GM19324 (cell line): ENCODE data around the gene CHML.

Source experiments
- ATAC-seq: cut with Tn5 transposase; IDR thresholded peaks from one replicate; pipeline ENCODE4 v1.9.1; 2021; ENCODE audit warnings: mild to moderate bottlenecking, moderate library complexity; ENCODE audit not compliant: unreplicated experiment, low FRiP score

Gene CHML

DNA sequence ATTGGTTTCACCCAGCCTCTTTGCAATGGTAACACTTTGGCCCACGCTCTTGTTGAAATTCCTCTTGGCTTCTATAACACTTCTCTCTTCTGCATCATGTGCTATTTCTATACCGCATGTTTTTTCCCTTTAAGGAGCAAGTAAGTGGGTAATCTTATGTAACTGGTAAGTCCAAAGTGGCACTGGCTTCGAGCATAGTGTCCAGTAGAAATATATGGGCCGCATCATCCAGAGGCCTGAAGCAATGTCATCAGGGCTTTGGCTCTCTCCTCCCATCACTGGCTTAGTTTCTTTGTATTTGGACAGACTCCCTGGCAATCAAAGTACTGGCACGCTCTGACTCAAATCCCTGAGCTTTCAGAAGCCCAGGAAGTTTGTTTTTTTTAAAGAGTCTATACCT lies 17.5 kb downstream of the CHML start:
- ATAC-seq: no peak

DNA sequence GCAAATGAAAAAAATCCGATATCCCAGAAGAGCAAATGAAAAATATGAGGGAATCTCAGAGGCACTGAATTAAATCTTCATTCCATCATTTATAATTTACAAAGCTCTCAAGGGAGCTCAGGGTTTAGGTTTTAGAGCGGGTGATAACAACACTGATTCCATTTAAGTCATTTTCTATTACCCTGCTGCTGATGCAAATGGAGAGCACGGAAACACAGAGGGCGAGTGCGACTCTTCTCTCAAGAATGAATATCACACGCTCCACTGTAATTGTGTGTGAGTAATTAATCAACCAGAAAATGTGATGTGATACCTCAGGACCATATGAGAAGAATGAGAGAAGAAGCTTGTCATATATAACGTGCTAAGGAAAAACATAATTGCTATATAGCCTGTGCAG lies 22.7 kb downstream of the CHML start:
- ATAC-seq: no peak

DNA sequence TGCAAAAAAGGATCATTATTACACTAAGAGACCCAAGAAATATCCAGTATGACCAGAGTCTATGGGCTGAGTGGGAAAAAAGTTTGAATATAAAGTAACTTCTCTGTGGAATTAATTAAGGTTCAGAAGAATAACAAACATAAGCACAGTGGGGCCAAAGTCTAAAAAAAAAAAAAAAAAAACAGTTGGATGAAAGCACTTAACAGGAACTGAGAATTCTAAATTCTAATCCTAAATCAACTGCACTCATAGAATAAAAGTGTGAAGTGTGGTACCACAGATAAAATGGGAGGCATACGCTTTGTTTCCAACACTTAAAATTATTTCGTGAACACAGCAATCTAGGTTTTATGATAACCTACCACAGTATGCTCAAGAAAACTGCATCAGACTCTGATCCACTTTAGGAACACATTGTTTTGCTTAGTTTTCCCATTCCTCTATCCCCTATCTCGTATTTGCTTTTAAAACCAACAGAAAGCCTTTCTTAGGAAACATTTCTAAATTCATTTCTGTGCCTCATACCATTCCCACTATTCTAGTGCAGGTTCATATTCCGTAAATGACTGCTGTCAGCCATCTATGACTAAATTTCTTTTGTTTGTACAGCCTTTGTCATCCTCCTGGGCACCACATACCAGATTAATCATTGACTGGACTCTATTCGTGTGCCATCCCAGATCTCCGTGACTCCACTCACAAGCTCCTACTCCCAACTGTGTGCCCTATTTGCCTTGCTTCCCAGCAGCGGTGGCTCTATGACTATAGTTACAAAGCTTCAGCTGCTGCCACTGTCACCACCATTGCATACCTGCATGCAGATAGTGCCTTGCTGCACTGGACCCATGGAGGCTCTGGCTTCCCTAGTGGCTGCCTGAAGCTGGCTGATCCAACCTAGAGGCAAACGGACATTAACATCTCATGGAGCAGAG lies 24.9 kb downstream of the CHML start:
- no peak for ATAC-seq

DNA sequence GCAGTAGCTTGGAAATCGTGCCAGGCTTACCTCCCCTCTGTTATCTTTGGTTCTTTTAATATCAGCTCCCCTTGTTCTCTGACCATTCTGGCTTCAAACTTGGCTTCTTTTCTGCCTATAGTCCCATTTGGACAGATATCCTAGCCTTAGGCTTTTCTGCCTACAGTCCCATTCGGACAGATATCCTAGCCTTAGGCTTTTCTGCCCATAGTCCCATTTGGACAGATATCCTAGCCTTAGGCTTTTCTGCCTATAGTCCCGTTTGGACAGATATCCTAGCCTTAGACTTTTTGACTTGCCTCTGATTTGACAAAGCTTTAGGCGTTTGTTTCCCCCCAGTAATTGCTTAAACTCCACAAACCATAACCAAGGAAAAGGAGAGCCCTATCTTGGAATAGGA lies 25.6 kb downstream of the CHML start:
- no peak for ATAC-seq

- no peak for ATAC-seq
These were observed 26.0 kb downstream of the CHML start for GRCh38 chr1:241614144-241614543.

GRCh38 chr1:241612533-241613477 lies 27.4 kb downstream of the CHML start:
- no peak for ATAC-seq

- ATAC-seq: no peak
These were observed 28.4 kb downstream of the CHML start for GRCh38 chr1:241611736-241612135.

DNA sequence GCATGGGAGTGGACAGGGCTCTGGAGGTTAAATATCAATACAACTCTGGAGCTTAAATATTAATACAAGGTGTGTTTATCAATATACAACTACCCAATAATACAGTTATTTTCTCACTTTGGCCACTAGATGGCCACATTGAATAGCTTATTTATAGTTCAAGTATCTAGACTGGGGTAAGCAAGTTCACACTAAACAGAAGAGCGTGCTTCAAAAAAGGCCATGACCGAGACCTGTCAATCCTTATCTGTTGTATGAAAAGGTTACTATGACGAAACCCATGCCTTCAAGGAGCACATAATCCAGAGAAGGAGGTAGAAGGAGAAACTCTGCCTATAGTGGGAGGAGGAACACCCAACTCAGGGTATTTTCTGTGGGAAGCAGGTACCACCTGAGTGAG lies 29.1 kb downstream of the CHML start:
- peak; percentile 79 for ATAC-seq

- ATAC-seq: no peak
These were observed 29.9 kb downstream of the CHML start for GRCh38 chr1:241610056-241610815.

DNA sequence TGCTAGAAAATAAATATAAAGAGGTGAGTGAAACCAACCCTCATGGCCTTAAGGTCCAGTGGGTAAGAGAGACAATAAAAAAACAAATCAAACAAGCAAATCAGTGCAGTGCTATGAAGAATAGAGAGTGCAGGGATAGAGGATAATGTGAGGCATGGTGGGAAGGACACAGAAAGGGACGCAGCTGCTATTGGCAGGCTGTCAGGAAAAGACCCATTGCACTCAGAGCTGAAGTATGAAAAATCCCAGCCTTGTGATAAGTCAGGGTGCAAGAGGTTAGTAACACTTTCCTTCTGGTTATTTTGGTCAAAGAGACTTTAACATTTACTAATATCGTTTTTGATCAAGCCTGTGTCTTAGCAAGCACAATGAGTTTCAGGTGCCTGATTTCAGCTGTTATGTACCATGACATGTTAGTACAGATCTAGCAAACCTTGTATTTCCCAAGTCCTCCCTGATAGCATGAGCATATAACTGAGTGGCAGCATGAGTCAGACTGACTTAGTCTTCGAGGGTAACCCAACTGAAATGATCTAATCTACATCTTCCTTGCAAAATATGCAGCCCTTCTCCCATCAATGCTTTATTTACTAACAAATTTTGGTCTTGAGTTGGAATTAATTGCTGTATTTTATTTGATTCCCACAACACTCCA lies 31.7 kb downstream of the CHML start:
- no peak for ATAC-seq

- no peak for ATAC-seq
These were observed 32.7 kb downstream of the CHML start for GRCh38 chr1:241607497-241607896.

GRCh38 chr1:241606544-241606943 lies 33.6 kb downstream of the CHML start:
- no peak for ATAC-seq

GRCh38 chr1:241605146-241605805 lies 34.9 kb downstream of the CHML start:
- no peak for ATAC-seq

DNA sequence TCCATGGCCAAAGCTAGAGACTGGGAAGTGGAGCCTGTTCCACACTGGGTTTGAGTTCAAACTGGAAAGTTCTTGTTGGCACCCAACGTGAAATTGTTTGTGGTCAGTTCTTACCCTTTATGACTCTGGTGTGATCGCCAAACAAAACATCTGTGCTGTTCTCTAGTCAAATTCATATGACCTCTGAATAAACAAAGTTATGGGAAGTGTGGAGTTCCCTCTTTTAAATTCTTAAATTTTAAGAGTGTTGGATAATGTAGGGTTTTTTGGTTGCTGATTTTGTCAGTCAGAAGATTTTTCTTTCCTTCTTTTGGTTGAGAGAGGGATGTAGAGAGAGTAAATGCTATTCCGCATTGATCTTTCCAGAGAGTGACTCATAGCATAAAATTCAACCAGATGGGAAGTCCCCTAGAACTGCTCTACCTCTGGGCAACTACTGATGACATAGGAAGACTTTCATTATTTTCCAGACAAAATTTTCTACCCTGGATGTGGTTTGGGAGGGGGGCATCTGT lies 36.4 kb downstream of the CHML start:
- ATAC-seq: no peak

GRCh38 chr1:241600496-241600901 lies 39.7 kb downstream of the CHML start:
- ATAC-seq: peak; percentile 95

DNA sequence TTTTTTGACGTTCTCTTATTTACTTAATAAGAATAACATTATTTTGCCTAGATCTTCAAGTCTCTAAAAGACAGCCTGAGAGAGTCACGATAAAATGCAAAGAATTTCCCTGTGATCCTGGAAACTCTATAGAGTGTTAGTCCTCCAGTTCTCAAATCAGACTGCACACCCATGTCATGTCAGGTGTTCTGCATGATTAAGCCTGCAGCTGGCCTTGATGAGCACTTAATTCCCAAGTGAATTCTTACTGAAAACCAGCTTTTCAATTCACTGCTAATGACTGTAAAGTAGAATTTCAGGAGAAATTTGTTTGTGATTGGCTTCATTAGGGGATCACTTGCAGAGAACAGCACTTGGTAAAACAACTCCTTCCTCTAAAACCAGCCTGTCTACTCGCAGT lies 41.9 kb downstream of the CHML start:
- no peak for ATAC-seq

- no peak for ATAC-seq
These were observed 43.5 kb downstream of the CHML start for GRCh38 chr1:241596633-241597032.

DNA sequence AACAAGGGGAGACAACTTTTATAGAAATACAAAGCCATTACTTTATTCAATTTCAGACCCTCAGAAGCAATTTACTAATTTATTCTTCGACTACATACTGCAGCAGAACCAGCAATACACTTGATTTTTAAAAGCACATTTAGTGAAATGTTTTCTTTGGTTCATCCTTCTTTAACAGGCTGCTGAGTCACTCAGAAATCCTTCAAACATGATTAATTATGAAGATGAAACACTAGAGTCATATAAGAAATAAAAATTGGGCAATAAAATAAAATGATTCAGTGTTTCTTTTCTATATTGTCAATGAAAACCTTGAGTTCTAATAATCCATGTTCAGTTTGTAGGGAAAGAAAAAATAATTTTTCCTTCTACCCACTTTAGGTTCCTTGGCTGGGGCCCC lies 47.0 kb downstream of the CHML start:
- ATAC-seq: no peak

GRCh38 chr1:241592273-241592958 lies 47.8 kb downstream of the CHML start:
- no peak for ATAC-seq
